ENCODE results near the gene EFHC1.

EFHC1 gene

GRCh38 chr6:52544602-52545405 lies 124.7 kb downstream of the EFHC1 start:
- no peak for DNase-seq

- no peak for DNase-seq
Measured at GRCh38 chr6:52545406-52546119, 125.4 kb downstream of the EFHC1 start.

GRCh38 chr6:52546192-52546591 lies 126.0 kb downstream of the EFHC1 start:
- DNase-seq: no peak

GRCh38 chr6:52546678-52547077 lies 126.5 kb downstream of the EFHC1 start:
- DNase-seq: no peak

- DNase-seq: no peak
Measured at GRCh38 chr6:52547647-52548352, 127.7 kb downstream of the EFHC1 start.

GRCh38 chr6:52548353-52548713 lies 128.2 kb downstream of the EFHC1 start:
- DNase-seq: no peak

GRCh38 chr6:52548999-52549398 lies 128.9 kb downstream of the EFHC1 start:
- no peak for DNase-seq

GRCh38 chr6:52549428-52549827 lies 129.3 kb downstream of the EFHC1 start:
- DNase-seq: no peak

- no peak for DNase-seq
Measured at GRCh38 chr6:52550014-52550575, 130.0 kb downstream of the EFHC1 start.

GRCh38 chr6:52550870-52551269 lies 130.7 kb downstream of the EFHC1 start:
- no peak for DNase-seq

- no peak for DNase-seq
Measured at GRCh38 chr6:52551483-52552277, 131.5 kb downstream of the EFHC1 start.

- no peak for DNase-seq
Measured at GRCh38 chr6:52552278-52552643, 132.1 kb downstream of the EFHC1 start.

GRCh38 chr6:52553158-52553557 lies 133.0 kb downstream of the EFHC1 start:
- DNase-seq: no peak

- DNase-seq: no peak
Measured at GRCh38 chr6:52553719-52554118, 133.6 kb downstream of the EFHC1 start.

GRCh38 chr6:52554684-52555280 lies 134.6 kb downstream of the EFHC1 start:
- no peak for DNase-seq

GRCh38 chr6:52555518-52556233 lies 135.5 kb downstream of the EFHC1 start:
- no peak for DNase-seq

- DNase-seq: no peak
Measured at GRCh38 chr6:52557389-52558265, 137.5 kb downstream of the EFHC1 start.

- DNase-seq: no peak
Measured at GRCh38 chr6:52558266-52559000, 138.3 kb downstream of the EFHC1 start.

- no peak for DNase-seq
Measured at GRCh38 chr6:52560462-52560861, 140.3 kb downstream of the EFHC1 start.

- DNase-seq: no peak
Measured at GRCh38 chr6:52562911-52563310, 142.8 kb downstream of the EFHC1 start.

Data from activated gamma-delta T cell treated with Interleukin-2 at 50 U/mL for 16 hours (primary cell).